Measurements from ENCODE around the gene P2RY8.

Gene P2RY8

DNA sequence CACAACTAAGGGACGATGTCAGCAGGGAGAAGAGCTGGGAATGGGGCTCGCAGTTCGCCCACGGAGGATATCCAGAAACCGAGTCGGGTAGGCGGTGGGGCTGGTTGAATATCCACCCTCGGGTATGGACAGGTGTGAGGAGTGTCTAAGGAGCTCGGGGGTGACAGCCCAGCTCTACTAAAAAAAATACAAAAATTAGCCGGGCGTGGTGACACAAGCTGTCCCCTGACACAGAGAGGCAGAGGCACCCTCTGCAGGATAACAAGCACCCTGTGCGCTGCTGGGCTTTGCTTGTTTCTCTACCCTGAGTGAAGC lies 72.1 kb downstream of the P2RY8 start:
- TF ChIP-seq GABPA (IDR thresholded peaks at IDR 0.05; ENCODE audit: low read depth) (no peak), CTCF (IDR thresholded peaks at IDR 0.05; ENCODE audit: insufficient read depth, low read length) (no peak), POLR2AphosphoS5 (IDR thresholded peaks at IDR 0.05; ENCODE audit: low read depth) (no peak), SPI1 (IDR thresholded peaks at IDR 0.05; ENCODE audit: borderline replicate concordance, low read depth) (no peak), REST (IDR thresholded peaks at IDR 0.05; ENCODE audit: insufficient replicate concordance, low read depth) (no peak)
- Histone ChIP-seq H3K4me3 (replicated peaks; ENCODE audit: insufficient read depth, low read length) (no peak overlapping the region), H3K27me3 (ENCODE audit: insufficient read depth, poor library complexity, severe bottlenecking) (no peaks in the 10 kb centered on the region), H3K27ac (replicated peaks) (peak overlapping the region; percentile 27; the same call in 1 of the 2 replicates)
- DNase-seq (ENCODE audit: low read depth in 1 of 2, low spot score in 1 of 2), result no peak

DNA sequence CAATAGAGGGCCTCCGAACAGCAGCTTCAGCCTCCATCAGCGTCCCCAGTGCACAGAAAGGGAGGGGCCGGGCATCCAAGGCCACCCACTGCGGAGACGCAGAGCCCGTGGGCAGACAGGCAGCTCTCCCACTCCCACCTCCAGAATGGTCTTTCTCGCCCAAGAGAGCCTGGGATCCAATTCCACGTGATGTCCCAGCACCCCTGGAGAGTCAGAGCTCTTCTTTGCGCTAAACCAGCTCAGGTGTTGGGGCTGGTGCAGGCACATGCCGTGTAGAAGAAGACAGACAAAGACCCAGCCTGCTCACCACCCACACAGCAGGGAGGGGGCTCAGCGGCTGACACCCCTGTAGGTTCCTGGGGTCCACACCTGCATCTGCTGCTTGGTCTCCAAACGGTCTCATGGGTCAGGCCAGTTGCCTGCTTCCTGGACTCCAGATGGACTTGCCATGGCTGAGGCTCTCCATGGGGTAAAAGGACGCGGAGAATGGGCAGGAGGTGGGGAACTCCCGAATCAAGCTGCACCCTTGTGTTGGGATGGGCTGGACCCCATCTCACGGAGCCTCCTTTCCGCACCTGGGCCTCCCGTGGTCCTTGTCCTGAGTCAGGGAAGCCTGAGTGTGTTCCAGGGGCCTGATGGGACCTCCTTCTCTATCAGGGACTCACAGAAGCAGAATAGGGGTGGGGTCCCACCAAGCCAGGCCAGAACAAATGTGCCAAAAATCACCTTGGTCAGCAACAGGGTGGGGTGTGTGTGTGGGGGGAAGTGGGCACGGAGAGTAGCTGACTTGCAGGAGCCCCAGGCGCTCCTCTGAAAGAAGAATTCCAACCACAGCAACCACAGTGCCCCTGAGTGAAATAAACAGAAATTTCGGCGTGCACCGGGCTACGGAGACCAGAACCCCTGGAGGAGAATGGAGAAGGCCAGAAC lies 72.7 kb downstream of the P2RY8 start:
- no peak for TF ChIP-seq CTCF (IDR thresholded peaks at IDR 0.05; ENCODE audit: insufficient read depth, low read length)
- no peak for TF ChIP-seq POLR2AphosphoS5 (IDR thresholded peaks at IDR 0.05; ENCODE audit: low read depth)
- TF ChIP-seq GABPA (IDR thresholded peaks at IDR 0.05; ENCODE audit: low read depth), result no peak
- no peak for TF ChIP-seq SPI1 (IDR thresholded peaks at IDR 0.05; ENCODE audit: borderline replicate concordance, low read depth)
- TF ChIP-seq REST (IDR thresholded peaks at IDR 0.05; ENCODE audit: insufficient replicate concordance, low read depth), result no peak
- H3K27me3 ChIP-seq (ENCODE audit: insufficient read depth, poor library complexity, severe bottlenecking), result no peaks in the 10 kb centered on the region

DNA sequence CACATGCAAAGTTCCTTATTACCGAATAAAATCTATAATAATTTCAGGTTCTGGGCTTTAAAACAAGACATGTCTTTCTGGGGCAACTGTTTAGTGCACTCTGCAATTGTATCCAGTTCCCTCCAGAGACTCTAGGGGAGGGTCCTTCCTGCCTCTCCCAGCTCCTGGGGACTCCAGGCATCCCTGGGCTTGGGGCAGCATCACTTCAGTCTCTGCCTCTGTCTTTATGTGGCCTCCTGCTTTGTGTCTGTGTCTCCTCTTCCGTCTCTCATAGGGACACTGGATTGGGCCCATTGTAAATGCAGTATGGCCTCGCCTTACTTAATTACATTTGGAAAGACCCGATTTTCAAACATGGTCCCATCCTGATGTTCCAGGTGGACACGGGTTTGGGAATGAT lies 73.4 kb downstream of the P2RY8 start:
- TF ChIP-seq GABPA (IDR thresholded peaks at IDR 0.05; ENCODE audit: low read depth) (no peak), SPI1 (IDR thresholded peaks at IDR 0.05; ENCODE audit: borderline replicate concordance, low read depth) (no peak), REST (IDR thresholded peaks at IDR 0.05; ENCODE audit: insufficient replicate concordance, low read depth) (no peak), CTCF (IDR thresholded peaks at IDR 0.05; ENCODE audit: insufficient read depth, low read length) (no peak), POLR2AphosphoS5 (IDR thresholded peaks at IDR 0.05; ENCODE audit: low read depth) (no peak)
- Histone ChIP-seq H3K27ac (replicated peaks) (no peak overlapping the region), H3K4me3 (replicated peaks; ENCODE audit: insufficient read depth, low read length) (no peak overlapping the region), H3K27me3 (ENCODE audit: insufficient read depth, poor library complexity, severe bottlenecking) (no peaks in the 10 kb centered on the region)
- DNase-seq (ENCODE audit: low read depth in 1 of 2, low spot score in 1 of 2), result peak in 1 of 2 experiments; percentile 1

More for the DNA sequence above, 72.7 kb downstream of the P2RY8 start:
- Histone ChIP-seq H3K27ac (replicated peaks) (no peak overlapping the region), H3K4me3 (replicated peaks; ENCODE audit: insufficient read depth, low read length) (no peak overlapping the region)
- DNase-seq (ENCODE audit: low read depth in 1 of 2, low spot score in 1 of 2), result peak in 1 of 2 experiments; percentile 10
